GM19455 (cell line): ENCODE results near the gene OBP2B.
"Not testable (repeated sequence)": the region's sequence is repeated elsewhere in the genome, so short reads cannot be mapped to it uniquely, and the experiment has no call there.

Experiments
- ATAC-seq: cut with Tn5 transposase; IDR thresholded peaks from one replicate; pipeline ENCODE4 v1.9.1; 2021; ENCODE audit not compliant: unreplicated experiment

Gene OBP2B, protein sequence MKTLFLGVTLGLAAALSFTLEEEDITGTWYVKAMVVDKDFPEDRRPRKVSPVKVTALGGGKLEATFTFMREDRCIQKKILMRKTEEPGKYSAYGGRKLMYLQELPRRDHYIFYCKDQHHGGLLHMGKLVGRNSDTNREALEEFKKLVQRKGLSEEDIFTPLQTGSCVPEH

GRCh38 chr9:133208880-133209300 lies at the start of gene OBP2B:
OBP2B (minus strand) TSS chr9:133209250; CDS start chr9:133209199, 51 bp downstream.
- not testable (repeated sequence) for ATAC-seq

GRCh38 chr9:133258061-133259015 lies 49.3 kb upstream of the OBP2B start:
- no peak for ATAC-seq

DNA sequence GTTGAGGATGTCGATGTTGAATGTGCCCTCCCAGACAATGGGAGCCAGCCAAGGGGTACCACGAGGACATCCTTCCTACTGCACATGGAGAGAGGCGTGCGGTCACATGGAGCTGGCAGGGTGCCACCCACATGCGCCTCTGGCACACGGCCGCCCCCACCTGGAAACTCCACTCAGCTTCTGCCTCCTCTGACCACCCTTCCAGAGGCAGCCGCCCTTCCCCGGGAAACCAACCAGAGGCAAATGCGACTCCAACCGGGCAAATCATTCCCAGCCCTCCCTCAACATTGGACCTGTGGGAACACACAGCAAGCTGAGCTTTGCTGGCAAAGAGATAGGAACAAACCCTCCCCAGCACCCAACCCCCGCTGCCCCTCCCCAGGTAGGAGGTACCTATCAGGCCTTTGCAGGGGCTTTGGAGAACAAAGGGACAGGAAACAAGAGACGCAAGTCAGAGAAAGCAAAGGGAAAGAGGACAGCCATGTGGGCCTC lies 48.5 kb upstream of the OBP2B start:
- no peak for ATAC-seq

DNA sequence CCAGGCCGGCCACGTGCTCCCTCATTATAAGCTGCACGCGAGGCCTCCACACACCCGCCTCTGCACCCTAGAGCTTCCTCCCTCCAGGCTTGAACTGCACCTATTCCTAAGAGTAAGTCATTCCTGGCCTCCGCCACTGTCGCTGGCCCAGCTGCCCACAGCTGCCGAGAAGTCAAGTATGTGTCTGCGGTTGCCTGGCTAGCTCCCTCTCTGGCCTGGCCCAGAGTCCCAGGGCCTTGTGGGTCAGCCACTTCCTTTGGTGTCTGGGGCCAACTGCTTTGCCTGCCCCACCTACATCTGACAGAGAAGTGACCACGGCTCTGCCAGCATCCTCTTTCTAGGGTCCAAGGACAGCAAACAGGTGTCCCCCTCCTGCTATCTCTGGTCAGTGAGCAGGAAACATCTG lies 47.6 kb upstream of the OBP2B start:
- no peak for ATAC-seq

DNA sequence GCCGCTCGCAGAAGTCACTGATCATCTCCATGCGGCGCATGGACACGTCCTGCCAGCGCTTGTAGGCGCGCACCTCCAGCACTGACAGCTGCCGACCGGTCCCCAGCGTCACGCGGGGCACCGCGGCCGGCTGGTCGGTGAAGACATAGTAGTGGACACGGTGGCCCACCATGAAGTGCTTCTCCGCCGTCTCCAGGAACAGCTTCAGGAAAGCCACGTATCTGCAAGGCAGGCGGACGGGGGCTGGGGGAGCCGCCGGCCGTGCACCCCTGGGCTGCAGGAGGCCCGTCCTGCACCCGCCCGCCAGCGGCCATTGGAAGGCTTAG lies 47.0 kb upstream of the OBP2B start:
- no peak for ATAC-seq

DNA sequence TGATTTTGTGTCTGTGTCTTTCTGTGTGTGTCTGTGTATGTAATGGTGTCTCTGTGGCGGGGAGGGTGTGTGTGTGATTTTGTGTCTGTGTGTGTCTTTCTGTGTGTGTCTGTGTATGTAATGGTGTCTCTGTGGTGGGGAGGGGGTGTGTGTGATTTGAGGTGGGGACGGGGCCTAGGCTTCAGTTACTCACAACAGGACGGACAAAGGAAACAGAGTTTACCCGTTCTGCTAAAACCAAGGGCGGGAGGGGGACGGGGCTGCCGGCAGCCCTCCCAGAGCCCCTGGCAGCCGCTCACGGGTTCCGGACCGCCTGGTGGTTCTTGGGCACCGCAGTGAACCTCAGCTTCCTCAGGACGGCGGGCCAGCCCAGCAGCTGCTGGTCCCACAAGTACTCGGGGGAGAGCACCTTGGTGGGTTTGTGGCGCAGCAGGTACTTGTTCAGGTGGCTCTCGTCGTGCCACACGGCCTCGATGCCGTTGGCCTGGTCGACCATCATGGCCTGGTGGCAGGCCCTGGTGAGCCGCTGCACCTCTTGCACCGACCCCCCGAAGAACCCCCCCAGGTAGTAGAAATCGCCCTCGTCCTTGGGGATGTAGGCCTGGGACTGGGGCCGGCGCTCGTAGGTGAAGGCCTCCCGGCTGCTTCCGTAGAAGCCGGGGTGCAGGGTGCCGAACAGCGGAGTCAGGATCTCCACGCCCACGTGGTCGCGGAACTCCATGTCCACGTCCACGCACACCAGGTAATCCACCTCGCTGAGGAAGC lies 46.5 kb upstream of the OBP2B start:
- no peak for ATAC-seq

DNA sequence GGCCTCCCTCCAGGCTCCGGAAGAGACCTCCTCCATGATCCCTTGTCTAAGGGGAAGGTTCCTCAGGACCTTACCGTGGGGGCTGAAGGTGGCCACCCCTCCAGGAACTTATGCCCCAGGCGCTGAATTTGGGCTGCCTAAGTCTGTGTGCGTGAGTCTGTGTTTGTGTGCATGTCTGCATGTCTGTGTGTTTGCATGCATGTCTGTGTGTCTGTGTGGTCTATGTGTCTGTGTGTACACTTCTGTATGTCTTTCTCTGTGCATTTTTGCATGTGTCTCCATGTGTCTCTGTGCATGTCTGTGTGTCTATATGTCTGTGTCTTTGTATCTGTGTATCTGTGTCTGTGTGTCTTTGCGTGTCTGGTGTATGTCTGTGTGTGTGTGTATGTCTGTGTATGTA lies 45.4 kb upstream of the OBP2B start:
- no peak for ATAC-seq

- no peak for ATAC-seq
Observed at GRCh38 chr9:133253268-133253667, 44.2 kb upstream of the OBP2B start.

DNA sequence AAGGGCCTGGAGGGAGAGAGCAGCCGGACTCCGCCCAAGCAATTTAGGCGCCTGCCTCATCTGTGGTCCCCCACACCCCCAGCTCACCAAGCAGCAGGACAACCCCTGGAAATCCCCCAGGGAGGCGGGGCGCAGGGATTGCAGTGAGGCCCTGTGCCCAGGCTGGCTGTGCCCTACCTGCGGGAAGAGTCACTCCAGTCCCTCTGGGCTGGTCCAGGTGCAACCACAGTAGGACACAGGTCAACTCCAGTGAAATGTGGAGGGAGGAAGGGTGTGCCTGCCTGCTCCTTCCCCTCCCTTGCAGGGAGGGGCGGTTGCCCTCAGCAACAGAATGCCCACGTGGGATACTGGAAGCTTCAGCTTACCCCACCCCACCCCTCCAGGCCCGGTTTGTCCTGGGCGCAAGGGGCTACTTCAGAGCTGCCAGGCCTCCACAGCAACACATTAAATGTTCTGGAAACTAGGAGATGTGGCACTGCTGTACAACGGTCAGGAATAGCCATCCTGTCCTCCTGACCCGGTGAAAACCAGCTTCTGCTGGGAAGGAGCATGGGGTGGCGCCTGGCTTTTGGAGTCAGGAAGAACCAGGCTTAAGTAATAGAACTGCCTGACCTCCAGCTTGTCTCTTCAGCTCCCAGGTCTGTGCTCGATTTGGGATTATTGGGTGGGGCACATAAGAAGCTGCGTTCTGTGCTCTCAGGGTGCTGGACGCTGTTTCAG lies 43.4 kb upstream of the OBP2B start:
- no peak for ATAC-seq

- ATAC-seq: no peak
Observed at GRCh38 chr9:133251773-133252172, 42.7 kb upstream of the OBP2B start.

GRCh38 chr9:133251221-133251620 lies 42.2 kb upstream of the OBP2B start:
- ATAC-seq: not testable (repeated sequence)

DNA sequence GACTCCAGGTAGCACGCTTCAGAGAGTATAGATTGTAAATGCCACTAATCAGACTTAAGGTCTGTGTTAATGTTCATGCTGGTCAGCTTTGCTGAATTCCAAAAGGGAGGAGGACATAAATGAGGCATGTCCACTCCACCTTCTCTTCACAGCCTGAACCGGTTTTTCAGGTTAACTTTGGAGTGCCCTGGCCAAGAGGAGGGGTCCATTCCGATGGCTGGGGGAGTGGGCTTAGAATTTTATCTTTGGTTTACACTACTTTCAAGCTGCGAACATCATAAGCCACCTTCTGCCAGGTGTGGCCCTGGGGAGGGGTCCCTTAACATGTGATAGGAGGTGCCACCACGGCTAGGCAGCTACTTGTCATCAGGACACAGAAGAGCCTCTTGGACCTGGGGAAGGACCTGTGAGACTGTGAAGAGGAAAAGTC lies 41.7 kb upstream of the OBP2B start:
- no peak for ATAC-seq

DNA sequence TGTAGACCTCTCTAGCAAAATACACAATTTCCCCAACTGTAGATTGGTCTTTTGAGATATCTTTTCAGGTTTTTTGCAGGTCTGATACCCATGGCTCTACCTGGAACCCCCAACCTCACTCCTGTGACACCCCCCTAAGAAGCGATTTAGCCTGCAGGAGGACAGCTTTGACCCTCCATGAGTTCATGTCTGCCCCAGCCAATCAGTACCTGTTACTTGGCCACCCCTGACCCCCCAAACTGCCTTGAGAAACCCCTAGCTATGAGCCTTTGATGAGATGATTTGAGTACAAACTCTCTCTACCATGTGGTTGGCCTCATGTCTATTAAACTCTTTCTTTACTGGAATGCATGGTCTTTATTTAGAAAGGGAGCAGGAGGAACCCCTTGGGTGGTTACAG lies 40.3 kb upstream of the OBP2B start:
- no peak for ATAC-seq

DNA sequence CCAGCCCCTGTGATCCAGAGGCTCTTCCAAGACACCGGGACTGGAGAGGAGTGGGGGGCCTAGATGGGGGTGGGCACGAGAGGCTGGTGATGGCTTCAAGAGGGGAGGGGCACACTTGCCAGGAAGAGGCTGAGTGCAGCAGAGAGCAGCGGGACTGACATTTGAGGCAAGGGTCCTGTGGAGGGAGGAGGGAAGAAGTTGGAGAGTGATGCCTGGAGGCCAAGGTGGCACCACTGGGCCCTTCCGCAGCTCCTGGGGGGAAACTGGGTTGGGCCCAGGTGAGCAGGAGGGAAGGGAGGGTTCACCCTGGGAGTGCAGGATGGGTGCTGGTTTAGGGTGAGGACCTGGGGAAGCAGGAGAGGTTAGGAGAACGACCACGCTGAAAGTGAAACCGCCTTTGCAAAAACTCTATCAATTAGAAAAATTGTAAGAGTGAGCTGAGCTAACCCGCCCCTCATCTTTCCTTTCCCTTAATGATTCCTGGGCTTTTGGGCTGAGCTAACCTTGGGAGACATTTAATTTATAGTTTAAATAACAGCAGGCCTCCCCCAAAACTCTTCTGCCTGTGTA lies 39.8 kb upstream of the OBP2B start:
- ATAC-seq: no peak

GRCh38 chr9:133247632-133248031 lies 38.6 kb upstream of the OBP2B start:
- no peak for ATAC-seq

- ATAC-seq: no peak
Observed at GRCh38 chr9:133246991-133247390, 37.9 kb upstream of the OBP2B start.

DNA sequence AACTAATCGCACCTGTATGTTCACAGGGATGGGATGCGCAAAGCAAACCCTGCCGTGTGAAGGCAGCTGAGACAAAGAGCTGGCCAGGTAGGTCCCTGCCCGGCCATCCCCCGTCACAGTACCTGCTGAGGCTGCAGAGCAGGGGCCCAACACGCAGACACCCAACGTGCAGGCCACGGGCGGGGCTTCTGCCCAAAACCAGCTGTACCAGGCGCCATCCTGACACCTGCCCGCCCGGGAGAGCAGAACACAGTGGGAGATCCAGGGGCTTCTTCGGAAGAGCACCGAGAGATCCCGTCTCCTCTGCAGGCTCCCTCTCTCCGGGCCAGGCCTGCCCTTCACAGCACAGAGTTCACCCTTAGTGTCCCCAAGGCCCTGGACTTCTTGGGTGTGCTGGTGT lies 37.5 kb upstream of the OBP2B start:
- no peak for ATAC-seq

DNA sequence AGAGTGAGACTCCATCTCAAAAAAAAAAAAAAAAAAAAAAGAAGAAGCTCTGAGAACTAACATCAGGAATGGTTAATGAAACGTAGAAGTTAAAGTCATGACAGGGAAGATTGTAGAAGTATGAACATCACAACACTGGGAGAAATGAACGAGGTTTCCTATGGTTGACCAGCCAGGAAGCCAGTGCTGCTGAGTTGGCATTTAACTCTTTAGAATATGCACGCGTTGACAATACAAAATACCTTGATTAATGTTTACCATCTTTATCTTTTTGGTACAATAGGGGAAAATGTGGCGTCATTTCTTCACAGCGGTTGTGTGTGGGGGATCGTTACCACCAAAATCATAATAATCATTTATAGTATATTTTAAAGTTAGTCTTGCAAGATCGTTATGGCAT lies 33.9 kb upstream of the OBP2B start:
- ATAC-seq: no peak

DNA sequence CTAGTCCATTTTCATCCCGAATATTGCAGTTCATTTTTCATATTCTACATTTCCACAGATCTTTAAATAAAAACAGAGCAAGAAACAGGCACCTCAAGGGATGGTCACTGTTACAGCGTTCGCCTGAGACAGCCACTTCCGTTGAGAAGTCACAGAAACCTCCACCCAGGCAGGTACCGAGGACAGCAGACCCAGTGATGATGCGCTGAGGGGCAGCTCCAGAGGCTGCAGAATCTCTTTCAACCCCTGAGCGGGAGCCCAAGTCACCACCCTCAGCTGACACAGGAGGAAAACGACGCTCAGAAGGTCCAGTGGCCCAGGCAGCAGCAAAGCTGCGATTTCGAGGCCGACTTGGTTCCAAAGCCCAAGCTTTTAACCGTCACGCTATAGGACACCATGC lies 33.2 kb upstream of the OBP2B start:
- no peak for ATAC-seq

DNA sequence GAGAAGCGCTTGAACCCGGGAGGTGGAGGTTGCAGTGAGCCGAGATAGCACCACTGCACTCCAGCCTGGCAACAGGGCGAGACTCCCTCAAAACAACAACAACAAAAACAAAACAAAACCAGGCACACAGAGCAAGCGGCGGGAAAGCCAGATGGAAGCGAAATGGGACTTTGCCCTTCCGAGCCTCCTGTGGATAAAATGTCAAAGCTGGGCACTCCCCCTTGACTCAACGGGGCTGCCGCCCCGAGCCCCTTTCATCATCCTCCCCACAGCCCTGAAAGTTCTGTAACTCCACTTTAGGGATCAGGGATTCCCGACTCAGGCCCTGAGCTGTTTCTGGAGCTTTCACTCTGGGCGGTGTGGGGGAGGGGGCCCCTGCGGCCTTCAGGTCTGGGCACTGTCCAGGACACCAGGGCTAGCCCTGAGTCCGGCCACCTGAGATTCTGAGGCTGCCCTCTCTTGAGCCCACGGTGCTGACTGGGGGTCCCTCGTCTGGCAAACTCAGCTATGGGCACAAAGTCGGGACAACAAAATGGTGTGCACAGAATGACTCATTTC lies 30.6 kb upstream of the OBP2B start:
- ATAC-seq: no peak
